Hematopoietic multipotent progenitor cell treated with erythropoietin and hydrocortisone succinate and interleukin-3 and kit ligand, for 17 days (in vitro differentiated cells): Measurements from ENCODE around the gene PTCRA.
"Not testable (repeated sequence)": the region's sequence is repeated elsewhere in the genome, so short reads cannot be mapped to it uniquely, and the experiment has no call there.

Experiments used
- DNase-seq: peaks from one replicate; pipeline ENCODE4 v3.0.0-alpha.2; 2015; ENCODE audit warnings: low spot score

The PTCRA gene

GRCh38 chr6:42915732-42916131 lies at the start of gene PTCRA:
PTCRA (plus strand) TSS chr6:42916053; CDS start chr6:42916070, 17 bp downstream.
- DNase-seq, result no peak

- no peak for DNase-seq
Observed at GRCh38 chr6:42870145-42870936, 45.5 kb upstream of the PTCRA start.

GRCh38 chr6:42871711-42872110 lies 44.1 kb upstream of the PTCRA start:
- no peak for DNase-seq

GRCh38 chr6:42873313-42873712 lies 42.5 kb upstream of the PTCRA start:
- DNase-seq, result no peak

GRCh38 chr6:42877695-42878094 lies 38.2 kb upstream of the PTCRA start:
- DNase-seq, result no peak

GRCh38 chr6:42879372-42880239 lies 36.2 kb upstream of the PTCRA start, which contains the start of gene RPL7L1:
RPL7L1 (plus strand) TSS chr6:42879616; CDS start chr6:42879911, 295 bp downstream.
- DNase-seq, result peak; percentile 92

GRCh38 chr6:42880240-42880817 lies 35.5 kb upstream of the PTCRA start:
- DNase-seq, result not testable (repeated sequence)

- DNase-seq, result not testable (repeated sequence)
Observed at GRCh38 chr6:42880871-42881270, 35.0 kb upstream of the PTCRA start.

GRCh38 chr6:42885702-42886101 lies 30.2 kb upstream of the PTCRA start:
- no peak for DNase-seq

- DNase-seq, result not testable (repeated sequence)
Observed at GRCh38 chr6:42888201-42888600, 27.7 kb upstream of the PTCRA start.

- DNase-seq, result no peak
Observed at GRCh38 chr6:42889815-42890214, 26.0 kb upstream of the PTCRA start.

GRCh38 chr6:42890311-42891198 lies 25.3 kb upstream of the PTCRA start:
- peak; percentile 84 for DNase-seq

GRCh38 chr6:42891199-42891722 lies 24.6 kb upstream of the PTCRA start:
- no peak for DNase-seq

- not testable (repeated sequence) for DNase-seq
Observed at GRCh38 chr6:42894041-42894828, 21.6 kb upstream of the PTCRA start.

- DNase-seq, result no peak
Observed at GRCh38 chr6:42896178-42896719, 19.6 kb upstream of the PTCRA start.

GRCh38 chr6:42898891-42899361 lies 16.9 kb upstream of the PTCRA start:
- DNase-seq, result peak; percentile 84

GRCh38 chr6:42899871-42900270 lies 16.0 kb upstream of the PTCRA start:
- no peak for DNase-seq

GRCh38 chr6:42901538-42901957 lies 14.3 kb upstream of the PTCRA start:
- peak; percentile 96 for DNase-seq

GRCh38 chr6:42902429-42903263 lies 13.2 kb upstream of the PTCRA start:
- DNase-seq, result not testable (repeated sequence)
